IMR-90 (cell line): ENCODE data around the gene NUDT7.

Experiments
- CEBPB ChIP-seq: IDR thresholded peaks from 2 replicates; pipeline ENCODE4 v1.6.1; 2012; ENCODE audit warnings: low read depth, low read length, improper control_type of control experiment
- RCOR1 ChIP-seq: IDR thresholded peaks from 2 replicates; pipeline ENCODE4 v1.6.1; 2012; ENCODE audit warnings: mild to moderate bottlenecking, low read length, improper control_type of control experiment; ENCODE audit not compliant: insufficient replicate concordance
- TF ChIP-seq, protein P1 (sequence below): conservative IDR thresholded peaks from 2 replicates; pipeline ENCODE4 v1.5.1; 2012; ENCODE audit warnings: mild to moderate bottlenecking, low read depth, low read length, improper control_type of control experiment

DNA sequence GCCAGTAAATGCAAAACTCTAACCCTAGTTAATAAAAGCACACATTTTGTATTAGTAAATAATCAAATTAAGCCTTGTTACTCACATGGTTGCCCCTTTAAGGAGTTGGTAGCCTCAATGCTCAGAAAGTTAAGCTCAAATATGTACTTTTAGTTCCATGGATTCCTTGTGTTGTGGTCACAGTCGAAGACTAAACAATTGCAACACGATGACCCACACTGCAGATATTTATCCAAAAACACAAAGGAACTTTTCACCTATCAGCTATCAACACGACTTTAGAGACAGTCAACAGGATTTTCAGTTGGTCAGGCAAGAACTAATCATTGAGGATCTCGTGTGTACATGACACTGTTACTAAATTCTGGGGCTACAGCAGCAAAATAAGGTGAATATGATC, 47.4 kb upstream of the NUDT7 start:
- TF ChIP-seq, protein P1, sequence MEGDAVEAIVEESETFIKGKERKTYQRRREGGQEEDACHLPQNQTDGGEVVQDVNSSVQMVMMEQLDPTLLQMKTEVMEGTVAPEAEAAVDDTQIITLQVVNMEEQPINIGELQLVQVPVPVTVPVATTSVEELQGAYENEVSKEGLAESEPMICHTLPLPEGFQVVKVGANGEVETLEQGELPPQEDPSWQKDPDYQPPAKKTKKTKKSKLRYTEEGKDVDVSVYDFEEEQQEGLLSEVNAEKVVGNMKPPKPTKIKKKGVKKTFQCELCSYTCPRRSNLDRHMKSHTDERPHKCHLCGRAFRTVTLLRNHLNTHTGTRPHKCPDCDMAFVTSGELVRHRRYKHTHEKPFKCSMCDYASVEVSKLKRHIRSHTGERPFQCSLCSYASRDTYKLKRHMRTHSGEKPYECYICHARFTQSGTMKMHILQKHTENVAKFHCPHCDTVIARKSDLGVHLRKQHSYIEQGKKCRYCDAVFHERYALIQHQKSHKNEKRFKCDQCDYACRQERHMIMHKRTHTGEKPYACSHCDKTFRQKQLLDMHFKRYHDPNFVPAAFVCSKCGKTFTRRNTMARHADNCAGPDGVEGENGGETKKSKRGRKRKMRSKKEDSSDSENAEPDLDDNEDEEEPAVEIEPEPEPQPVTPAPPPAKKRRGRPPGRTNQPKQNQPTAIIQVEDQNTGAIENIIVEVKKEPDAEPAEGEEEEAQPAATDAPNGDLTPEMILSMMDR: no peak
- peak; percentile 95 for TF ChIP-seq CEBPB
- TF ChIP-seq RCOR1: no peak
